OCI-LY1 (cell line): ENCODE results near the gene SLC39A11.

ENCODE experiments used
- H2AFZ ChIP-seq: fragments of 200-600 bp; sonication (generic), shearing (Covaris generic); 2 replicates; pipeline ENCODE4 v1.6.0; 2014; ENCODE audit warnings: antibody characterized with exemption, mild to moderate bottlenecking, low read length
- H3F3A ChIP-seq: fragments of 200-600 bp; sonication (generic), shearing (Covaris generic); 2 replicates; pipeline ENCODE4 v1.6.0; 2014; ENCODE audit warnings: mild to moderate bottlenecking, antibody characterized with exemption, low read length, moderate library complexity; ENCODE audit not compliant: insufficient read depth
- H3K27ac ChIP-seq: fragments of 200-600 bp; sonication (generic); 2 replicates; pipeline ENCODE4 v1.5.1; 2014; ENCODE audit warnings: low read length, mixed run types, mild to moderate bottlenecking, low read depth; ENCODE audit not compliant: poor library complexity, severe bottlenecking
- H3K27me3 ChIP-seq: fragments of 200-600 bp; sonication (generic); 2 replicates; pipeline ENCODE4 v1.6.0; 2014; ENCODE audit warnings: antibody characterized with exemption, mild to moderate bottlenecking, low read length, moderate library complexity; ENCODE audit not compliant: insufficient read depth
- H3K36me3 ChIP-seq: fragments of 200-600 bp; sonication (generic); 2 replicates; pipeline ENCODE4 v1.6.1; 2014; ENCODE audit warnings: mild to moderate bottlenecking, antibody characterized with exemption, low read length, moderate library complexity, mixed read lengths; ENCODE audit not compliant: insufficient read depth
- H3K4me1 ChIP-seq: fragments of 200-600 bp; sonication (generic); 2 replicates; pipeline ENCODE4 v1.5.1; 2014; ENCODE audit warnings: mild to moderate bottlenecking, low read length, moderate library complexity; ENCODE audit not compliant: insufficient read depth, severe bottlenecking
- H3K4me2 ChIP-seq: fragments of 200-600 bp; sonication (generic), shearing (Covaris generic); 2 replicates; pipeline ENCODE4 v1.6.1; 2014; ENCODE audit warnings: low read length
- H3K4me3 ChIP-seq: fragments of 200-600 bp; sonication (generic); 2 replicates; pipeline ENCODE4 v1.5.1; 2014; ENCODE audit warnings: low read length, low read depth, mild to moderate bottlenecking, mixed read lengths; ENCODE audit not compliant: poor library complexity, severe bottlenecking
- H3K79me2 ChIP-seq: fragments of 200-600 bp; shearing (Covaris generic); 2 replicates; pipeline ENCODE4 v1.6.1; 2016; ENCODE audit warnings: mixed run types, low read length, mixed read lengths; ENCODE audit not compliant: insufficient read depth
- H3K9ac ChIP-seq: fragments of 200-600 bp; sonication (generic), shearing (Covaris generic); 2 replicates; pipeline ENCODE4 v1.6.1; 2014; ENCODE audit warnings: mild to moderate bottlenecking, low read length, mixed read lengths
- H3K9me2 ChIP-seq: fragments of 200-600 bp; sonication (generic), shearing (Covaris generic); 2 replicates; pipeline ENCODE4 v1.6.1; 2014; ENCODE audit warnings: low read depth, mild to moderate bottlenecking, low read length, mixed read lengths
- H3K9me3 ChIP-seq: fragments of 200-600 bp; shearing (Covaris generic); 2 replicates; pipeline ENCODE4 v1.6.1; 2014; ENCODE audit warnings: low read length, mixed read lengths
- H4K20me1 ChIP-seq: fragments of 200-600 bp; sonication (generic), shearing (Covaris generic); 2 replicates; pipeline ENCODE4 v1.6.0; 2016; ENCODE audit warnings: mild to moderate bottlenecking, low read length; ENCODE audit not compliant: insufficient read depth
- CTCF ChIP-seq: fragments of 200-600 bp; sonication (generic), shearing (Covaris generic); IDR thresholded peaks from 2 replicates; pipeline ENCODE4 v1.5.1; 2017; ENCODE audit warnings: mild to moderate bottlenecking, antibody characterized with exemption, low read length, moderate library complexity, mixed read lengths
- EZH2 ChIP-seq: fragments of 200-600 bp; sonication (generic), shearing (Covaris generic); IDR thresholded peaks from 2 replicates; pipeline ENCODE4 v1.8.0; 2017; ENCODE audit warnings: borderline replicate concordance, mixed run types, mild to moderate bottlenecking, antibody characterized with exemption, low read length, moderate library complexity, mixed read lengths

Gene SLC39A11

GRCh38 chr17:73039282-73039681 lies 53.2 kb downstream of the SLC39A11 start:
- H3K36me3 ChIP-seq: no peaks in the 10 kb centered on the region
- H3K79me2 ChIP-seq: no peaks in the 10 kb centered on the region
- no peaks in the 10 kb centered on the region for H4K20me1 ChIP-seq
- H3K27me3 ChIP-seq: no peaks in the 10 kb centered on the region
- no peak overlapping the region for H3K4me3 ChIP-seq
- no peaks in the 10 kb centered on the region for H3K9me2 ChIP-seq
- H3K9me3 ChIP-seq: no peaks in the 10 kb centered on the region
- no peaks in the 10 kb centered on the region for H3K4me1 ChIP-seq
- no peak overlapping the region for H3K27ac ChIP-seq
- H3F3A ChIP-seq: no peaks in the 10 kb centered on the region
- TF ChIP-seq EZH2 (no peak), CTCF (no peak)
- H3K4me2 ChIP-seq: no peak overlapping the region
- no peak overlapping the region for H2AFZ ChIP-seq
- H3K9ac ChIP-seq: no peak overlapping the region

- H3K4me3 ChIP-seq: no peak overlapping the region
- H3K27me3 ChIP-seq: no peaks in the 10 kb centered on the region
- TF ChIP-seq CTCF (no peak), EZH2 (no peak)
These were observed 61.0 kb downstream of the SLC39A11 start for GRCh38 chr17:73031472-73031871.

GRCh38 chr17:73030995-73031394 lies 61.5 kb downstream of the SLC39A11 start:
- no peak overlapping the region for H3K27ac ChIP-seq
- H2AFZ ChIP-seq: no peak overlapping the region
- H3F3A ChIP-seq: no peaks in the 10 kb centered on the region
- no peaks in the 10 kb centered on the region for H3K9me3 ChIP-seq
- no peaks in the 10 kb centered on the region for H3K9me2 ChIP-seq
- no peaks in the 10 kb centered on the region for H4K20me1 ChIP-seq
- no peak overlapping the region for H3K4me2 ChIP-seq
- no peak overlapping the region for H3K4me3 ChIP-seq
- no peaks in the 10 kb centered on the region for H3K79me2 ChIP-seq
- no peaks in the 10 kb centered on the region for H3K27me3 ChIP-seq
- H3K9ac ChIP-seq: no peak overlapping the region
- TF ChIP-seq EZH2: no peak
- H3K36me3 ChIP-seq: peaks cover 6% of the 10 kb centered on the region
- no peaks in the 10 kb centered on the region for H3K4me1 ChIP-seq

More at GRCh38 chr17:73031472-73031871, 61.0 kb downstream of the SLC39A11 start:
- H3F3A ChIP-seq: no peaks in the 10 kb centered on the region
- no peak overlapping the region for H2AFZ ChIP-seq
- H3K4me1 ChIP-seq: no peaks in the 10 kb centered on the region
- no peak overlapping the region for H3K4me2 ChIP-seq
- no peak overlapping the region for H3K27ac ChIP-seq
- no peaks in the 10 kb centered on the region for H3K79me2 ChIP-seq
- H3K9ac ChIP-seq: no peak overlapping the region
- H3K9me3 ChIP-seq: no peaks in the 10 kb centered on the region
- no peaks in the 10 kb centered on the region for H4K20me1 ChIP-seq
- H3K36me3 ChIP-seq: peaks cover 6% of the 10 kb centered on the region
- no peaks in the 10 kb centered on the region for H3K9me2 ChIP-seq

GRCh38 chr17:73030501-73030921 lies 62.0 kb downstream of the SLC39A11 start:
- H3K4me3 ChIP-seq: no peak overlapping the region
- no peaks in the 10 kb centered on the region for H4K20me1 ChIP-seq
- H3K9ac ChIP-seq: no peak overlapping the region
- no peaks in the 10 kb centered on the region for H3K27me3 ChIP-seq
- no peaks in the 10 kb centered on the region for H3K9me3 ChIP-seq
- TF ChIP-seq CTCF (no peak), EZH2 (no peak)
- no peaks in the 10 kb centered on the region for H3K79me2 ChIP-seq
- H3F3A ChIP-seq: no peaks in the 10 kb centered on the region
- no peak overlapping the region for H2AFZ ChIP-seq
- H3K36me3 ChIP-seq: peaks cover 6% of the 10 kb centered on the region
- H3K9me2 ChIP-seq: no peaks in the 10 kb centered on the region
- no peak overlapping the region for H3K4me2 ChIP-seq
- H3K27ac ChIP-seq: no peak overlapping the region
- H3K4me1 ChIP-seq: no peaks in the 10 kb centered on the region
